Stimulated activated effector memory CD8-positive, alpha-beta T cell treated with anti-CD3 and anti-CD28 coated beads, Interleukin-12 subunit alpha, Interleukin-12 subunit beta, amount 100 ng/mL, for 72 hours (primary cell): Measurements from ENCODE around the gene CREB1.
"Not testable (repeated sequence)": the region's sequence is repeated elsewhere in the genome, so short reads cannot be mapped to it uniquely, and the experiment has no call there.

Experiments
- ATAC-seq: fragments of 150-1000 bp; cut with Tn5 transposase; 2 replicates; pipeline ENCODE4 v1.10.0; 2021
- DNase-seq, 2 donors: peaks; one replicate each; pipeline ENCODE4 v3.0.0; 2021 to 2022; ENCODE audit warnings: low spot score in 2 of 2
- H3K27ac Mint-ChIP-seq: one replicate; pipeline ENCODE4 v1.8.0; 2022; ENCODE audit warnings: mild to moderate bottlenecking, mixed read lengths
- H3K36me3 Mint-ChIP-seq: one replicate; pipeline ENCODE4 v1.8.0; 2022; ENCODE audit warnings: mild to moderate bottlenecking, mixed read lengths
- H3K4me1 Mint-ChIP-seq: one replicate; pipeline ENCODE4 v1.8.0; 2022; ENCODE audit warnings: mixed read lengths
- H3K4me3 Mint-ChIP-seq: one replicate; pipeline ENCODE4 v1.8.0; 2022; ENCODE audit warnings: mild to moderate bottlenecking, mixed read lengths
- H3K9me3 Mint-ChIP-seq: one replicate; pipeline ENCODE4 v1.8.0; 2022; ENCODE audit warnings: mixed read lengths

Gene CREB1

GRCh38 chr2:207635468-207636200, 105.9 kb downstream of the CREB1 start:
- DNase-seq = peak in 1 of 2 donors; percentile 42
- Mint-ChIP-seq H3K9me3 (peaks cover 2% of the 10 kb centered on the region), H3K4me1 (peaks cover 7% of the 10 kb centered on the region), H3K36me3 (no peaks in the 10 kb centered on the region), H3K4me3 (no peak overlapping the region), H3K27ac (peak overlapping the region; percentile 38)
- no peak for ATAC-seq

- not testable (repeated sequence) for H3K27ac Mint-ChIP-seq, H3K36me3 Mint-ChIP-seq, H3K9me3 Mint-ChIP-seq, H3K4me3 Mint-ChIP-seq, ATAC-seq, H3K4me1 Mint-ChIP-seq
- peak in 1 of 2 donors; percentile 13 for DNase-seq
Measured at GRCh38 chr2:207639288-207639687, 109.5 kb downstream of the CREB1 start.

- DNase-seq (no peak), ATAC-seq (no peak)
- Mint-ChIP-seq H3K4me1 (no peaks in the 10 kb centered on the region), H3K27ac (no peak overlapping the region), H3K36me3 (no peaks in the 10 kb centered on the region), H3K9me3 (peaks cover 7% of the 10 kb centered on the region), H3K4me3 (no peak overlapping the region)
Measured at GRCh38 chr2:207640160-207640559, 110.4 kb downstream of the CREB1 start.

GRCh38 chr2:207640661-207641060, 110.9 kb downstream of the CREB1 start:
- H3K4me3 Mint-ChIP-seq = no peak overlapping the region

GRCh38 chr2:207643892-207644291, 114.1 kb downstream of the CREB1 start:
- Mint-ChIP-seq H3K27ac (no peak overlapping the region), H3K4me1 (no peaks in the 10 kb centered on the region), H3K9me3 (peaks cover 7% of the 10 kb centered on the region), H3K36me3 (no peaks in the 10 kb centered on the region), H3K4me3 (no peak overlapping the region)
- ATAC-seq (no peak), DNase-seq (no peak)

More at GRCh38 chr2:207640661-207641060, 110.9 kb downstream of the CREB1 start:
- H3K27ac Mint-ChIP-seq = no peak overlapping the region
- H3K4me1 Mint-ChIP-seq = no peaks in the 10 kb centered on the region
- peaks cover 7% of the 10 kb centered on the region for H3K9me3 Mint-ChIP-seq
- H3K36me3 Mint-ChIP-seq = no peaks in the 10 kb centered on the region
- no peak for DNase-seq
- no peak for ATAC-seq

- not testable (repeated sequence) for ATAC-seq, H3K4me1 Mint-ChIP-seq, DNase-seq, H3K36me3 Mint-ChIP-seq, H3K4me3 Mint-ChIP-seq, H3K27ac Mint-ChIP-seq, H3K9me3 Mint-ChIP-seq
Measured at GRCh38 chr2:207646582-207646981, 116.8 kb downstream of the CREB1 start.
